Transverse colon (tissue), 4 donors: Measurements from ENCODE around the gene GGT1.

Experiments
- POLR2A ChIP-seq: fragments of 450-650 bp; IDR thresholded peaks from one replicate; pipeline ENCODE4 v1.6.1; 2016; ENCODE audit warnings: antibody characterized with exemption, mild to moderate bottlenecking, moderate library complexity
- POLR2AphosphoS5 ChIP-seq, 3 donors: sonication (generic); formaldehyde crosslinking; IDR thresholded peaks; one replicate each; pipeline ENCODE4 v1.6.1; 2016; ENCODE audit warnings: antibody characterized with exemption in 3 of 3
- TF ChIP-seq, protein P1 (sequence below), 5 experiments: fragments of 200-600 bp in 3 of 5; fragments of 450-650 bp in 2 of 5; sonication (generic) in 3 of 5; IDR thresholded peaks; 1 replicate in 2 of 5; 2 replicates in 3 of 5; pipeline ENCODE4 v1.5.1; 2016 to 2017; ENCODE audit warnings: antibody characterized with exemption in 5 of 5, inconsistent platforms in 3 of 5, mild to moderate bottlenecking in 2 of 5, moderate library complexity in 1 of 5

DNA sequence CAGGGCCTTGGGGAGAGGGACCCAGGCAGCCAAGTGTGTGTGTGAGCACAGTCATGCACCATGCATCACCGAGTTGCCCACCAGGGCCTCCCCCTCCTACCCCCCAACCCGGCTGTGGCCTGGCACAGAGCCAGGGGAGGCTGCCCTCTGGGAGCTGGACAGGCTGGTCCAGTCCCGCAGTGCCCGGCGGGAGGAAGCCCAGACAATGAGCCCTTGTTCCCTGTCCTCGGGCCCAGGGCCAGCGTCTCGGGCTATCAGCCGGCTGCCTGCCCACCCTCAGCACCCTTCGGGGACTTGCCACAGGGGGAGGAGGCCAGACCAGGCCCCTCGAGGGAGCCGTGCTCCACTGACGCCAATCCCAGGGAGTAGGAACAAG, 14.6 kb upstream of the GGT1 start:
- TF ChIP-seq, protein P1, sequence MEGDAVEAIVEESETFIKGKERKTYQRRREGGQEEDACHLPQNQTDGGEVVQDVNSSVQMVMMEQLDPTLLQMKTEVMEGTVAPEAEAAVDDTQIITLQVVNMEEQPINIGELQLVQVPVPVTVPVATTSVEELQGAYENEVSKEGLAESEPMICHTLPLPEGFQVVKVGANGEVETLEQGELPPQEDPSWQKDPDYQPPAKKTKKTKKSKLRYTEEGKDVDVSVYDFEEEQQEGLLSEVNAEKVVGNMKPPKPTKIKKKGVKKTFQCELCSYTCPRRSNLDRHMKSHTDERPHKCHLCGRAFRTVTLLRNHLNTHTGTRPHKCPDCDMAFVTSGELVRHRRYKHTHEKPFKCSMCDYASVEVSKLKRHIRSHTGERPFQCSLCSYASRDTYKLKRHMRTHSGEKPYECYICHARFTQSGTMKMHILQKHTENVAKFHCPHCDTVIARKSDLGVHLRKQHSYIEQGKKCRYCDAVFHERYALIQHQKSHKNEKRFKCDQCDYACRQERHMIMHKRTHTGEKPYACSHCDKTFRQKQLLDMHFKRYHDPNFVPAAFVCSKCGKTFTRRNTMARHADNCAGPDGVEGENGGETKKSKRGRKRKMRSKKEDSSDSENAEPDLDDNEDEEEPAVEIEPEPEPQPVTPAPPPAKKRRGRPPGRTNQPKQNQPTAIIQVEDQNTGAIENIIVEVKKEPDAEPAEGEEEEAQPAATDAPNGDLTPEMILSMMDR (IDR thresholded peaks at IDR 0.05): no peak
- TF ChIP-seq POLR2A (no peak), POLR2AphosphoS5 (IDR thresholded peaks at IDR 0.05) (no peak)
